ENCODE results near the gene MIX23. TPM values are rescaled to one million over a fixed set of nuclear protein-coding genes. Genes with fewer than 3 reads are reported as not detected.
A peak's percentile ranks its signal among the peaks of the same experiment; 100 is the strongest.

The MIX23 gene
- total RNA-seq, 1 experiment from 2014 or later, result 80.6 TPM

GRCh38 chr3:122387709-122388108 lies 4.7 kb upstream of the MIX23 start:
- Histone ChIP-seq H2BK12ac (ENCODE audit: insufficient read length, low read depth, low read length) (no peak overlapping the region), H3K4me1 (ENCODE audit: insufficient read depth, low read length) (no peaks in the 10 kb centered on the region), H3K23me2 (ENCODE audit: insufficient read length, low read depth, low read length, poor library complexity, severe bottlenecking) (peaks cover 13% of the 10 kb centered on the region), H2BK15ac (ENCODE audit: low read depth, low read length) (no peak overlapping the region), H3K9me3 (ENCODE audit: control insufficient read depth, low read depth, low read length) (no peaks in the 10 kb centered on the region), H3K14ac (ENCODE audit: insufficient read depth, low read length) (no peak overlapping the region), H3K9ac (ENCODE audit: extremely low read depth, insufficient read length, low read length) (no peak overlapping the region), H3K27ac (ENCODE audit: insufficient read length, low read depth, low read length) (no peak overlapping the region), H2BK5ac (ENCODE audit: insufficient read length, low read length) (no peak overlapping the region), H3K27me3 (ENCODE audit: insufficient read depth, low read length) (no peaks in the 10 kb centered on the region), H3K23ac (ENCODE audit: insufficient read length, low read depth, low read length) (no peak overlapping the region), H3K18ac (ENCODE audit: insufficient read length, low read depth, low read length) (no peak overlapping the region), H4K91ac (ENCODE audit: insufficient read length, low read depth, low read length) (no peak overlapping the region), H2BK120ac (ENCODE audit: low read depth, low read length, poor library complexity, severe bottlenecking) (no peak overlapping the region), H3K79me1 (ENCODE audit: insufficient read depth, low read depth, low read length, poor library complexity, severe bottlenecking) (no peaks in the 10 kb centered on the region), H4K20me1 (ENCODE audit: control insufficient read depth, insufficient read depth, insufficient read length) (no peaks in the 10 kb centered on the region), H3T11ph (ENCODE audit: low read length) (no peak overlapping the region), H4K8ac (replicated peaks; ENCODE audit: insufficient read length, low read depth, low read length) (no peak overlapping the region), H3K4ac (ENCODE audit: low read depth, low read length) (no peak overlapping the region), H2BK20ac (ENCODE audit: low read depth, low read length, poor library complexity, severe bottlenecking) (no peak overlapping the region), H3K56ac (ENCODE audit: insufficient read length, low read depth, low read length) (no peak overlapping the region), H3K79me2 (ENCODE audit: insufficient read depth, low read length) (peaks cover under 1% of the 10 kb centered on the region; the same call in 1 of the 2 replicates), H4K5ac (ENCODE audit: insufficient read length, low read depth, low read length) (no peak overlapping the region), H2AK5ac (ENCODE audit: insufficient read length, low read length) (no peak overlapping the region), H2AFZ (ENCODE audit: low read length) (no peak overlapping the region), H3K4me2 (ENCODE audit: insufficient read depth, insufficient read length, low read length) (no peak overlapping the region)
- Mint-ChIP-seq H3K4me1 (peaks cover 18 to 19% of the 10 kb centered on the region in 2 experiments), H3K27ac (no peak overlapping the region), H3K9me3 (no peaks in the 10 kb centered on the region), H3K27me3 (ENCODE audit: low read depth) (no peaks in the 10 kb centered on the region), H3K4me3 (no peak overlapping the region), H3K36me3 (ENCODE audit: insufficient read depth in 1 of 3, low read depth in 3 of 3) (peaks cover 0 to 13% (median 8%) of the 10 kb centered on the region in 3 experiments; a peak in 4 of 7 replicates)
- WGBS (ENCODE audit: extremely low coverage, insufficient read length, low lambda C conversion rate), result no CpG with 5 or more reads among the region's 3 CpGs
- TF ChIP-seq, protein P1, sequence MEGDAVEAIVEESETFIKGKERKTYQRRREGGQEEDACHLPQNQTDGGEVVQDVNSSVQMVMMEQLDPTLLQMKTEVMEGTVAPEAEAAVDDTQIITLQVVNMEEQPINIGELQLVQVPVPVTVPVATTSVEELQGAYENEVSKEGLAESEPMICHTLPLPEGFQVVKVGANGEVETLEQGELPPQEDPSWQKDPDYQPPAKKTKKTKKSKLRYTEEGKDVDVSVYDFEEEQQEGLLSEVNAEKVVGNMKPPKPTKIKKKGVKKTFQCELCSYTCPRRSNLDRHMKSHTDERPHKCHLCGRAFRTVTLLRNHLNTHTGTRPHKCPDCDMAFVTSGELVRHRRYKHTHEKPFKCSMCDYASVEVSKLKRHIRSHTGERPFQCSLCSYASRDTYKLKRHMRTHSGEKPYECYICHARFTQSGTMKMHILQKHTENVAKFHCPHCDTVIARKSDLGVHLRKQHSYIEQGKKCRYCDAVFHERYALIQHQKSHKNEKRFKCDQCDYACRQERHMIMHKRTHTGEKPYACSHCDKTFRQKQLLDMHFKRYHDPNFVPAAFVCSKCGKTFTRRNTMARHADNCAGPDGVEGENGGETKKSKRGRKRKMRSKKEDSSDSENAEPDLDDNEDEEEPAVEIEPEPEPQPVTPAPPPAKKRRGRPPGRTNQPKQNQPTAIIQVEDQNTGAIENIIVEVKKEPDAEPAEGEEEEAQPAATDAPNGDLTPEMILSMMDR (conservative IDR thresholded peaks at IDR 0.05), result peak; percentile 35; the same call in 1 of the 3 replicates
- no peak for DNase-seq
